Esophagus squamous epithelium (tissue), 5 donors: ENCODE results near the gene USP49. TPM values are rescaled to one million over a fixed set of nuclear protein-coding genes. Genes with fewer than 3 reads are reported as not detected.

ENCODE experiments used
- DNase-seq: peaks from one replicate; lab custom pipeline; 2025; lab: John Stamatoyannopoulos, UW
- H3K27ac ChIP-seq, 4 donors: fragments of 200-600 bp; sonication (generic); one replicate each; pipeline ENCODE4 v1.5.1; 2016 to 2019; ENCODE audit warnings: mild to moderate bottlenecking in 1 of 4
- H3K27me3 ChIP-seq, 4 donors: fragments of 200-600 bp; sonication (generic); 1 replicate in 3 of 4; 2 replicates in 1 of 4; pipeline versions ENCODE4 v1.5.1 to v1.6.0; 2017 to 2021; ENCODE audit warnings: antibody characterized with exemption in 1 of 4
- H3K36me3 ChIP-seq, 3 donors: fragments of 200-600 bp; sonication (generic); one replicate each; pipeline ENCODE4 v1.5.1; 2016 to 2019
- H3K4me1 ChIP-seq, 3 donors: fragments of 200-600 bp; sonication (generic); one replicate each; pipeline ENCODE4 v1.5.1; 2017 to 2019
- H3K4me3 ChIP-seq, 4 donors: fragments of 200-600 bp; sonication (generic); 1 replicate in 3 of 4; 2 replicates in 1 of 4; pipeline ENCODE4 v1.5.1; 2016 to 2019; ENCODE audit warnings: mild to moderate bottlenecking in 2 of 4, moderate library complexity in 1 of 4
- H3K9me3 ChIP-seq, 3 donors: fragments of 200-600 bp; sonication (generic); one replicate each; pipeline ENCODE4 v1.5.1; 2016 to 2019
- POLR2A ChIP-seq, 4 donors: fragments of 450-650 bp; IDR thresholded peaks; one replicate each; pipeline ENCODE4 v1.6.1; 2017; ENCODE audit warnings: antibody characterized with exemption in 4 of 4, mild to moderate bottlenecking in 4 of 4, moderate library complexity in 3 of 4
- WGBS, 2 donors: methylation state at CpG; one replicate each; pipeline ENCODE4 v1.1.5; 2018; 5-methylcytosine and 5-hydroxymethylcytosine counted together
- intact Hi-C: fragments of 100-400 bp; cut with DNase I; formaldehyde crosslinking; loops from one replicate; pipeline ENCODE4 v1.15.0; 2022
- total RNA-seq, 4 donors: library from RNA; depleted of rRNA; stranded (reverse); fragments of >200 nt; gene quantifications; one replicate each; pipeline ENCODE4 v1.1.0, GENCODE V29; 2016
- TF ChIP-seq, protein P1 (sequence below), 6 experiments: fragments of 450-650 bp in 4 of 6; fragments of 200-600 bp in 2 of 6; sonication (generic) in 2 of 6; IDR thresholded peaks; one replicate each; pipeline ENCODE4 v1.5.1; 2016 to 2019; ENCODE audit warnings: antibody characterized with exemption in 6 of 6, mild to moderate bottlenecking in 4 of 6, moderate library complexity in 4 of 6
- donor health status: DM: yes; HTN: yes; CAD: no.

USP49 gene
- total RNA-seq, 4 donors from 2014 or later, result 1.4 to 2.7 (median 1.8) TPM

DNA sequence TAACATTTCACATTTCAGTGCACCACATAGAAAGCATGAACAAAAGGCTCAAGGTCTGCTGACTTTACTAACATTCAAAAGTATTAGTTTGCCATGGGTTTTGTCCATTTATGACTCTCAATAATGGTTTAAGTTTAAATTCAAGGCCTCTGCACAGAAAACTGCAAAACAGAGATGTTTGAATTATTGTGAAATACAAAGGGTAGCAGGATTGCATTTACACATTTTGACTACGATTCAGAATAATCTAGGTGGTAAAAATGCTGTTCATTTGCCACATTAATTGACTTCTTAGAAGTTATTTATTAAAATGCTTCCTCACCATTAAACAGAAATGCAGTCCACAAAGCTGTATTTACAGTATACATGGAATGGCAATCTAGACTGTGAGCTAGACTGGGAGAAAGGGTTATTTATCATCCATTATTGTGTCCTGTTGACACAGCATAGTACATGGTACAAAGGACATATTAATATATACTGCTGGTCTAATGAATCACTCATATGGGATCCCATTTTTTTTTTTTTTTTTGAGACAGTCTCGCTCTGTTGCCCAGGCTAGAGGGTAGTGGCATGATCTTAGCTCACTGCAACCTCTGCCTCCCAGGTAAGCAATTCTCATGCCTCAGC lies 18.0 kb downstream of the USP49 start:
- DNase-seq, result no peak
- WGBS, 2 donors, result 91 to 92% methylated on average over 2 of the region's 2 CpGs
- intact Hi-C loops, result no loop called here
- Histone ChIP-seq H3K27me3 (no peaks in the 10 kb centered on the region), H3K27ac (no peak overlapping the region), H3K4me1 (no peaks in the 10 kb centered on the region), H3K4me3 (no peak overlapping the region), H3K36me3 (no peaks in the 10 kb centered on the region), H3K9me3 (no peaks in the 10 kb centered on the region)
- no peak for TF ChIP-seq POLR2A (IDR thresholded peaks at IDR 0.05)
- TF ChIP-seq, protein P1, sequence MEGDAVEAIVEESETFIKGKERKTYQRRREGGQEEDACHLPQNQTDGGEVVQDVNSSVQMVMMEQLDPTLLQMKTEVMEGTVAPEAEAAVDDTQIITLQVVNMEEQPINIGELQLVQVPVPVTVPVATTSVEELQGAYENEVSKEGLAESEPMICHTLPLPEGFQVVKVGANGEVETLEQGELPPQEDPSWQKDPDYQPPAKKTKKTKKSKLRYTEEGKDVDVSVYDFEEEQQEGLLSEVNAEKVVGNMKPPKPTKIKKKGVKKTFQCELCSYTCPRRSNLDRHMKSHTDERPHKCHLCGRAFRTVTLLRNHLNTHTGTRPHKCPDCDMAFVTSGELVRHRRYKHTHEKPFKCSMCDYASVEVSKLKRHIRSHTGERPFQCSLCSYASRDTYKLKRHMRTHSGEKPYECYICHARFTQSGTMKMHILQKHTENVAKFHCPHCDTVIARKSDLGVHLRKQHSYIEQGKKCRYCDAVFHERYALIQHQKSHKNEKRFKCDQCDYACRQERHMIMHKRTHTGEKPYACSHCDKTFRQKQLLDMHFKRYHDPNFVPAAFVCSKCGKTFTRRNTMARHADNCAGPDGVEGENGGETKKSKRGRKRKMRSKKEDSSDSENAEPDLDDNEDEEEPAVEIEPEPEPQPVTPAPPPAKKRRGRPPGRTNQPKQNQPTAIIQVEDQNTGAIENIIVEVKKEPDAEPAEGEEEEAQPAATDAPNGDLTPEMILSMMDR (IDR thresholded peaks at IDR 0.05), result no peak

DNA sequence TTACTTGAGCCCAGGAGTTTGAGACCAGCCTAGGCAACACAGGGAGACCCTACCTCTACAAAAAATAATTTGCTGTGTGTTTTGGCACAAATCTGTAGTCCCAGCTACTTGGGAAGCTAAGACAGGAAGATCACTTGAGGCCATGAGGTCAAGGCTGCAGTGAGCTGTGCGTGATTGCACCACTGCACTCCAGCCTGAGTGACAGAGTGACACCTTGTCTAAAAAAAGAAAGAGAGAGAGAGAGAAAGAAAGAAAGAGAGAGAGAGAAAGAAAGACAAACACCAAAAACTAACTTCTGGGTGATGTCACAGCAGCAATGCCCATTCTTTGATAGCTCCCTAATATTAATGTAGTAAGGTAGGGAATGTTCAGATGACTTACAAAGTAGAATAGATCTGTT lies 20.4 kb downstream of the USP49 start:
- intact Hi-C loops, result no loop called here
- no peaks in the 10 kb centered on the region for H3K9me3 ChIP-seq
- H3K4me1 ChIP-seq, result no peaks in the 10 kb centered on the region
- H3K27ac ChIP-seq, result no peak overlapping the region
- no peak overlapping the region for H3K4me3 ChIP-seq
- no peak for TF ChIP-seq POLR2A (IDR thresholded peaks at IDR 0.05)
- TF ChIP-seq, protein P1 (IDR thresholded peaks at IDR 0.05), result no peak
- WGBS, 2 donors, result 100% methylated on average over 1 of the region's 1 CpG
- no peaks in the 10 kb centered on the region for H3K27me3 ChIP-seq
- no peak for DNase-seq
- H3K36me3 ChIP-seq, result no peaks in the 10 kb centered on the region

DNA sequence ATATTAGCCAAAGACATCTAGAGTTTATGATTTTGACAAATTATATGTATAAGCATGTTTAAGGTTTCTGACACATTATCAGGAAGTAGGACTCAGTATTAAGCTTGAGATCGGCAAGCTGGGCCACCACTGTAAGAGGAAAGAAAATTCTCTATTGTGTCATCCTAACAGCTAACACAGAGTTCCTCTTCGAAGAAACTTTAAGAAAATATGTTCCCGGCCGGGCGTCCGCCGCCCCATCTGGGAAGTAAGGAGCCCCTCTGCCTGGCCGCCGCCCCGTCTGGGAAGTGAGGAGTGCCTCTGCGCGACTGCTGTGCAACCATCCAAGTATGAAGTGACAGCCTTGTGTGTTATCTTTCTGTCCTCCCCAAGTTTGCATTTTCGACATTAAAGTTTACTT lies 23.0 kb downstream of the USP49 start:
- Histone ChIP-seq H3K4me3 (no peak overlapping the region), H3K9me3 (no peaks in the 10 kb centered on the region), H3K27ac (no peak overlapping the region), H3K36me3 (no peaks in the 10 kb centered on the region), H3K27me3 (no peaks in the 10 kb centered on the region), H3K4me1 (no peaks in the 10 kb centered on the region)
- TF ChIP-seq POLR2A (IDR thresholded peaks at IDR 0.05), result no peak
- TF ChIP-seq, protein P1 (IDR thresholded peaks at IDR 0.05), result no peak
- 88 to 91% methylated on average over 13 of the region's 13 CpGs for WGBS, 2 donors
- intact Hi-C loops, result no loop called here
- no peak for DNase-seq

DNA sequence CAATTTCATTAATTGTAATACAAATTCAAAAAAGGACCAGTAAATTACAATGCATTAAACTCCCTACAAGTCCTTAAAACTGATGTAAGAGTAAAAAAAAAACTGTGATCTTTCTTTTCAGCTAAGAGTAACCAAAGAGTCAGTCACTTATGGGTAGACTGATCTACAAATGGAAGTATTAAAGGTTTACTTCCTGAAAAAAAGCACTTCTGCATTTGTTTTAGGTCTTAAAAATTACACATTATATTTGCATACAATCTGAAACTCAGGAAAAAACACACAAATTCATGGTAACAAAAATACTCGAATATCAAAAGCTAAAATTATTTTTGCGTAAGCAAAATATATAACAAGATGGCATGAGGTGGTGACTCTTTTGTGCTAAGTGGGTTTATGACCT lies 23.5 kb downstream of the USP49 start:
- no peaks in the 10 kb centered on the region for H3K36me3 ChIP-seq
- DNase-seq, result no peak
- no peak overlapping the region for H3K4me3 ChIP-seq
- no peaks in the 10 kb centered on the region for H3K4me1 ChIP-seq
- H3K27me3 ChIP-seq, result no peaks in the 10 kb centered on the region
- 90 to 92% methylated on average over 2 of the region's 2 CpGs for WGBS, 2 donors
- intact Hi-C loops, result no loop called here
- H3K9me3 ChIP-seq, result no peaks in the 10 kb centered on the region
- TF ChIP-seq POLR2A (IDR thresholded peaks at IDR 0.05), result no peak
- TF ChIP-seq, protein P1 (IDR thresholded peaks at IDR 0.05), result no peak
- no peak overlapping the region for H3K27ac ChIP-seq

DNA sequence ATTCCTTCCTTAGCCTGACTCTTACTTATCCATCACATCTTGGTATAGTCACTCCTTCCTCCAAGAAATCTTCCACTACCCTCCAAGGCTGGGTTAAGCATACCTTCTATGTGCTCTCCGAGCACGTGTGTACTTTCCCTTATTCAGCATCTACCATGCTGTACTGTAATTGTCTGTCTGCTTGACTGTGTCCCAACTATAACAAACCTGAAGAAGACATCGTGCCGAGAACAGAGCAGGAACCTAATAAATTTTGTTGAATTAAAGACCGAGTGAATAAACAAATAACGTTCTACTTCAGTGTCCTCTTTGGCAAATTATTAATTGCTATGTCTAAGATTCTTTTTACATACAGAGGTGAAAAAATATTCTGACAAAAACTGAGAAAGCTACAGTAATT lies 35.8 kb downstream of the USP49 start:
- H3K36me3 ChIP-seq, result no peaks in the 10 kb centered on the region
- intact Hi-C loops, result no loop called here
- H3K4me1 ChIP-seq, result no peaks in the 10 kb centered on the region
- H3K4me3 ChIP-seq, result no peak overlapping the region
- no peak for TF ChIP-seq POLR2A (IDR thresholded peaks at IDR 0.05)
- TF ChIP-seq, protein P1 (IDR thresholded peaks at IDR 0.05), result no peak
- WGBS, 2 donors, result 84 to 91% methylated on average over 6 of the region's 6 CpGs
- H3K27me3 ChIP-seq, result no peaks in the 10 kb centered on the region
- H3K9me3 ChIP-seq, result no peaks in the 10 kb centered on the region
- no peak overlapping the region for H3K27ac ChIP-seq
- no peak for DNase-seq
